WTC11 (cell line): ENCODE measurements around the gene ANKRD9. TPM values are rescaled to one million over a fixed set of nuclear protein-coding genes. Genes with fewer than 3 reads are reported as not detected.

ENCODE experiments used
- ATAC-seq: fragments of 200-7000 bp; cut with Tn5 transposase; 2 replicates; pipeline ENCODE4 v1.10.0; 2021; ENCODE audit warnings: mild to moderate bottlenecking, moderate library complexity
- CTCF ChIA-PET: fragments of 300-600 bp; sonication (Branson Sonifier 250); formaldehyde crosslinking; loops from one replicate; lab custom pipeline; 2021; ENCODE audit warnings: antibody characterized with exemption; lab: Charles Lee
- POLR2A ChIA-PET: fragments of 350-600 bp; sonication (Branson Sonifier 250); formaldehyde crosslinking; loops from one replicate; lab custom pipeline; 2021; ENCODE audit warnings: antibody characterized with exemption; lab: Charles Lee
- DNase-seq: peaks from one replicate; pipeline ENCODE4 v3.0.0; 2021; ENCODE audit warnings: low spot score
- H3K27ac Mint-ChIP-seq: 2 replicates; pipeline ENCODE4 v1.8.0; 2021; ENCODE audit warnings: mixed read lengths
- H3K27me3 Mint-ChIP-seq: 2 replicates; pipeline ENCODE4 v1.8.0; 2021; ENCODE audit warnings: low read depth, mild to moderate bottlenecking, moderate library complexity, mixed read lengths
- H3K36me3 Mint-ChIP-seq: 2 replicates; pipeline ENCODE4 v1.8.0; 2021; ENCODE audit warnings: mixed read lengths
- H3K4me1 Mint-ChIP-seq: 2 replicates; pipeline ENCODE4 v1.8.0; 2022; ENCODE audit warnings: mixed read lengths
- H3K4me3 Mint-ChIP-seq: 2 replicates; pipeline ENCODE4 v1.8.0; 2021; ENCODE audit warnings: mild to moderate bottlenecking, moderate library complexity, mixed read lengths
- H3K9me3 Mint-ChIP-seq: 2 replicates; pipeline ENCODE4 v1.8.0; 2021; ENCODE audit warnings: mixed read lengths
- AFF4 ChIP-seq: sonication (generic); formaldehyde crosslinking; IDR thresholded peaks from 2 replicates; pipeline ENCODE4 v1.8.1; 2023; ENCODE audit warnings: mild to moderate bottlenecking, missing genetic modification reagents, borderline replicate concordance
- CDX4 ChIP-seq: fragments of 250-450 bp; sonication (Bioruptor Pico); IDR thresholded peaks from 2 replicates; pipeline ENCODE4 v1.9.0; 2021; ENCODE audit warnings: moderate library complexity, mild to moderate bottlenecking, inconsistent platforms, borderline replicate concordance
- CTCF ChIP-seq: fragments of 200-600 bp; IDR thresholded peaks from 2 replicates; pipeline ENCODE4 v1.8.0; 2022; ENCODE audit warnings: antibody characterized with exemption
- EMX1 ChIP-seq: fragments of 250-450 bp; sonication (Bioruptor Pico); IDR thresholded peaks from 2 replicates; pipeline ENCODE4 v1.8.0; 2021; ENCODE audit warnings: mild to moderate bottlenecking
- GABPB1 ChIP-seq: sonication (generic); formaldehyde crosslinking; IDR thresholded peaks from 2 replicates; pipeline ENCODE4 v1.8.1; 2023; ENCODE audit warnings: mild to moderate bottlenecking, missing genetic modification reagents
- GRHL2 ChIP-seq: fragments of 250-450 bp; sonication (Bioruptor Pico); IDR thresholded peaks from 2 replicates; pipeline ENCODE4 v1.8.0; 2022; ENCODE audit warnings: mild to moderate bottlenecking, moderate library complexity; ENCODE audit not compliant: insufficient replicate concordance, severe bottlenecking
- GTF2I ChIP-seq: fragments of 250-450 bp; sonication (Bioruptor Pico); conservative IDR thresholded peaks from 2 replicates; pipeline ENCODE4 v1.4.0; 2021; ENCODE audit warnings: mild to moderate bottlenecking
- KAT7 ChIP-seq: sonication (generic); formaldehyde crosslinking; IDR thresholded peaks from 2 replicates; pipeline ENCODE4 v1.8.1; 2023; ENCODE audit warnings: missing genetic modification reagents, mild to moderate bottlenecking, borderline replicate concordance
- NFYB ChIP-seq: sonication (generic); formaldehyde crosslinking; conservative IDR thresholded peaks from 2 replicates; pipeline ENCODE4 v1.8.0; 2022; ENCODE audit warnings: low read depth, missing genetic modification reagents
- NR1H2 ChIP-seq: sonication (generic); formaldehyde crosslinking; IDR thresholded peaks from 2 replicates; pipeline ENCODE4 v1.9.0; 2021; ENCODE audit warnings: mild to moderate bottlenecking, moderate library complexity, missing genetic modification reagents
- TEAD1 ChIP-seq: sonication (generic); formaldehyde crosslinking; IDR thresholded peaks from 2 replicates; pipeline ENCODE4 v1.8.0; 2022; ENCODE audit warnings: mild to moderate bottlenecking, missing genetic modification reagents
- TP53 ChIP-seq: sonication (generic); formaldehyde crosslinking; IDR thresholded peaks from 2 replicates; pipeline ENCODE4 v1.8.1; 2023; ENCODE audit warnings: mild to moderate bottlenecking, missing genetic modification reagents
- total RNA-seq: library from RNA; stranded (reverse); gene quantifications from 3 replicates; pipeline ENCODE4 v1.2.3, GENCODE V29; 2021
- TF ChIP-seq, protein P1 (sequence below): sonication (generic); formaldehyde crosslinking; conservative IDR thresholded peaks from 2 replicates; pipeline ENCODE4 v1.8.1; 2023; ENCODE audit warnings: mild to moderate bottlenecking, low read depth, missing genetic modification reagents, moderate library complexity
- TF ChIP-seq, protein P2 (sequence below): sonication (generic); formaldehyde crosslinking; IDR thresholded peaks from 2 replicates; pipeline ENCODE4 v1.8.0; 2023; ENCODE audit warnings: missing genetic modification reagents
- TF ChIP-seq, protein P3 (sequence below): fragments of 250-450 bp; sonication (Bioruptor Pico); IDR thresholded peaks from 2 replicates; pipeline ENCODE4 v2.1.2; 2022; ENCODE audit warnings: mild to moderate bottlenecking, moderate library complexity
- TF ChIP-seq, protein P4 (sequence below): sonication (generic); formaldehyde crosslinking; IDR thresholded peaks from 2 replicates; pipeline ENCODE4 v1.8.1; 2023; ENCODE audit warnings: mild to moderate bottlenecking, missing genetic modification reagents

The ANKRD9 gene
- total RNA-seq, 1 experiment from 2014 or later: 63.8 TPM

GRCh38 chr14:102503641-102504327, 5.8 kb downstream of the ANKRD9 start (continued):
- TF ChIP-seq, protein P1, sequence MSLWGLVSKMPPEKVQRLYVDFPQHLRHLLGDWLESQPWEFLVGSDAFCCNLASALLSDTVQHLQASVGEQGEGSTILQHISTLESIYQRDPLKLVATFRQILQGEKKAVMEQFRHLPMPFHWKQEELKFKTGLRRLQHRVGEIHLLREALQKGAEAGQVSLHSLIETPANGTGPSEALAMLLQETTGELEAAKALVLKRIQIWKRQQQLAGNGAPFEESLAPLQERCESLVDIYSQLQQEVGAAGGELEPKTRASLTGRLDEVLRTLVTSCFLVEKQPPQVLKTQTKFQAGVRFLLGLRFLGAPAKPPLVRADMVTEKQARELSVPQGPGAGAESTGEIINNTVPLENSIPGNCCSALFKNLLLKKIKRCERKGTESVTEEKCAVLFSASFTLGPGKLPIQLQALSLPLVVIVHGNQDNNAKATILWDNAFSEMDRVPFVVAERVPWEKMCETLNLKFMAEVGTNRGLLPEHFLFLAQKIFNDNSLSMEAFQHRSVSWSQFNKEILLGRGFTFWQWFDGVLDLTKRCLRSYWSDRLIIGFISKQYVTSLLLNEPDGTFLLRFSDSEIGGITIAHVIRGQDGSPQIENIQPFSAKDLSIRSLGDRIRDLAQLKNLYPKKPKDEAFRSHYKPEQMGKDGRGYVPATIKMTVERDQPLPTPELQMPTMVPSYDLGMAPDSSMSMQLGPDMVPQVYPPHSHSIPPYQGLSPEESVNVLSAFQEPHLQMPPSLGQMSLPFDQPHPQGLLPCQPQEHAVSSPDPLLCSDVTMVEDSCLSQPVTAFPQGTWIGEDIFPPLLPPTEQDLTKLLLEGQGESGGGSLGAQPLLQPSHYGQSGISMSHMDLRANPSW (CRISPR knock-in tag): no peak
- no peak for TF ChIP-seq GRHL2 (CRISPR knock-in tag)
- TF ChIP-seq GABPB1 (CRISPR knock-in tag): no peak
- TF ChIP-seq GTF2I (CRISPR knock-in tag): no peak
- TF ChIP-seq, protein P2, sequence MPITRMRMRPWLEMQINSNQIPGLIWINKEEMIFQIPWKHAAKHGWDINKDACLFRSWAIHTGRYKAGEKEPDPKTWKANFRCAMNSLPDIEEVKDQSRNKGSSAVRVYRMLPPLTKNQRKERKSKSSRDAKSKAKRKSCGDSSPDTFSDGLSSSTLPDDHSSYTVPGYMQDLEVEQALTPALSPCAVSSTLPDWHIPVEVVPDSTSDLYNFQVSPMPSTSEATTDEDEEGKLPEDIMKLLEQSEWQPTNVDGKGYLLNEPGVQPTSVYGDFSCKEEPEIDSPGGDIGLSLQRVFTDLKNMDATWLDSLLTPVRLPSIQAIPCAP (CRISPR knock-in tag): no peak
- no peak for TF ChIP-seq EMX1 (CRISPR knock-in tag)
- TF ChIP-seq NFYB (CRISPR knock-in tag): no peak
- no peak for TF ChIP-seq AFF4 (CRISPR knock-in tag)

DNA sequence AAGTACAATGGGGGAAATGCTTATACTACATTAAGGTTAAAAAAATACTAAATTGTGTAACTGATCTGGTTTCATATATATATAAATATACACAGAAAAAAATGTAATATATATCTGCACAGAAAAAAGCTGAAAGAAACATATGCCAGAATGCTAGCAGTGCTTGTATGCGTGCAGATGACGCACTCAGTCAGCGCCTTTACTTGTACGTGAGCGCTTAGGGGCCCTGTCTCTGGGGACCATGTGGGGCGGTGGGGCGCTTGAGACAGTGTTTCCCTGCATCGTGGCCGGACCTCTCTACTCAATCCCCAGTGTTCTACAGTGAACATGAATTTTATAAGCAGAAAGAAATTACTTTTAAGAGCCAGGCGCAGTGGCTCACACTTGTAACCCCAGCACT, 7.0 kb downstream of the ANKRD9 start:
- Mint-ChIP-seq H3K36me3 (no peaks in the 10 kb centered on the region), H3K9me3 (no peaks in the 10 kb centered on the region), H3K4me3 (no peak overlapping the region), H3K4me1 (no peaks in the 10 kb centered on the region), H3K27me3 (no peaks in the 10 kb centered on the region), H3K27ac (no peak overlapping the region)
- ChIA-PET POLR2A (interaction anchor here (0.6 kb wide), 1 partner anchor 34 kb away, joined by 3 read pairs; no protein-coding TSS in a partner anchor), CTCF (interaction anchor here (1.6 kb wide), 1 partner anchor 8 kb away, joined by 5 read pairs; no protein-coding TSS in a partner anchor)
- TF ChIP-seq TP53 (CRISPR knock-in tag): no peak
- TF ChIP-seq, protein P3, sequence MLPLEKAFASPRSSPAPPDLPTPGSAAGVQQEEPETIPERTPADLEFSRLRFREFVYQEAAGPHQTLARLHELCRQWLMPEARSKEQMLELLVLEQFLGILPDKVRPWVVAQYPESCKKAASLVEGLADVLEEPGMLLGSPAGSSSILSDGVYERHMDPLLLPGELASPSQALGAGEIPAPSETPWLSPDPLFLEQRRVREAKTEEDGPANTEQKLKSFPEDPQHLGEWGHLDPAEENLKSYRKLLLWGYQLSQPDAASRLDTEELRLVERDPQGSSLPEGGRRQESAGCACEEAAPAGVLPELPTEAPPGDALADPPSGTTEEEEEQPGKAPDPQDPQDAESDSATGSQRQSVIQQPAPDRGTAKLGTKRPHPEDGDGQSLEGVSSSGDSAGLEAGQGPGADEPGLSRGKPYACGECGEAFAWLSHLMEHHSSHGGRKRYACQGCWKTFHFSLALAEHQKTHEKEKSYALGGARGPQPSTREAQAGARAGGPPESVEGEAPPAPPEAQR (CRISPR knock-in tag): no peak
- no peak for TF ChIP-seq KAT7
- no peak for TF ChIP-seq TEAD1 (CRISPR knock-in tag)
- no peak for DNase-seq
- no peak for ATAC-seq

DNA sequence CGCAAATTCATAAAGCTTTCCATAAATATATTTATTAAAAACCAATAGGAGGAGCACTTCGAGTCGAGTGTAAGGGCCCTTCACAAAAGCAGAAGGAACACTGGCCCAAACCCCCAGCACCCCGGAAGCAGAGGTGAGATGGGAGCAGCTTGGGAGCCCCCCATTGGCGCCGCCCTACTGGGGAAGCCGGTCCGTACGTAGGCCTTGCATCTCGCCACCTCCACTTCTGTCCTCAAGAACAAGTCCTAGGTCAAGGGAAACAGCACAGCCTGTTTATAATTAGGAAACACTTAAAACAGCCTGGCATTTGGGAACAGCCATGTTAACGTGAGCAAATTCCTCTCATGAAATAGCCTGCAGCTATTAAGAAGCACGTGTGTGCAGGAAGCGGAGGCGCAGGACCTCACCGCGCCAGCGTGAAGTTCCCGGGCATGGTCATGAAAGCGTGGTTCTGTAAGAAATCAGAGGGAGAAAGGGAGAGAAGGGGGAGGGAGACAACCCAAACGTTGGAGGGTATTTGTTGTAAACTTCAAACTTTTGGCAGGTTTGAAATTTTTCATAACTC, 7.7 kb downstream of the ANKRD9 start:
- no peaks in the 10 kb centered on the region for H3K4me1 Mint-ChIP-seq
- ChIA-PET POLR2A (interaction anchor here (0.6 kb wide), 1 partner anchor 35 kb away, joined by 3 read pairs; no protein-coding TSS in a partner anchor), CTCF (interaction anchor here (0.7 to 1.6 kb wide), 4 partner anchors 9 to 64 kb away, joined by 3 to 9 read pairs (median 6); no protein-coding TSS in a partner anchor)
- H3K4me3 Mint-ChIP-seq: no peak overlapping the region
- H3K9me3 Mint-ChIP-seq: no peaks in the 10 kb centered on the region
- H3K27me3 Mint-ChIP-seq: no peaks in the 10 kb centered on the region
- DNase-seq: peak; percentile 67
- no peaks in the 10 kb centered on the region for H3K36me3 Mint-ChIP-seq
- H3K27ac Mint-ChIP-seq: no peak overlapping the region; the same call in 1 of the 2 replicates
- TF ChIP-seq, protein P4, sequence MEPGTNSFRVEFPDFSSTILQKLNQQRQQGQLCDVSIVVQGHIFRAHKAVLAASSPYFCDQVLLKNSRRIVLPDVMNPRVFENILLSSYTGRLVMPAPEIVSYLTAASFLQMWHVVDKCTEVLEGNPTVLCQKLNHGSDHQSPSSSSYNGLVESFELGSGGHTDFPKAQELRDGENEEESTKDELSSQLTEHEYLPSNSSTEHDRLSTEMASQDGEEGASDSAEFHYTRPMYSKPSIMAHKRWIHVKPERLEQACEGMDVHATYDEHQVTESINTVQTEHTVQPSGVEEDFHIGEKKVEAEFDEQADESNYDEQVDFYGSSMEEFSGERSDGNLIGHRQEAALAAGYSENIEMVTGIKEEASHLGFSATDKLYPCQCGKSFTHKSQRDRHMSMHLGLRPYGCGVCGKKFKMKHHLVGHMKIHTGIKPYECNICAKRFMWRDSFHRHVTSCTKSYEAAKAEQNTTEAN (CRISPR knock-in tag): no peak
- TF ChIP-seq CTCF: 0 out of 2 replicates have a peak, but pooled peaks have one; percentile 21
- TF ChIP-seq CDX4 (CRISPR knock-in tag): no peak
- TF ChIP-seq NR1H2 (CRISPR knock-in tag): no peak
- peak; percentile 47; the same call in 1 of the 2 replicates for ATAC-seq
